HT1080 (cell line): ENCODE data around the gene ATRX. TPM values are rescaled to one million over a fixed set of nuclear protein-coding genes. Genes with fewer than 3 reads are reported as not detected.
"Not testable (repeated sequence)": the region's sequence is repeated elsewhere in the genome, so short reads cannot be mapped to it uniquely, and the experiment has no call there.

Experiments
- DNase-seq: peaks from one replicate; pipeline ENCODE4 v3.0.0-alpha.2; 2015; ENCODE audit warnings: low read depth
- polyA plus RNA-seq, 2 experiments: library from polyadenylated mRNA; depleted of rRNA; stranded (reverse); fragments of >200 nt; gene quantifications; 2 replicates each; pipeline ENCODE4 v1.2.3, GENCODE V29; 2015
- total RNA-seq: library from RNA; depleted of rRNA; stranded (reverse); fragments of >200 nt; shearing (Covaris generic); gene quantifications from 2 replicates; pipeline ENCODE4 v1.2.3, GENCODE V29; 2014; rRNA removed

ATRX gene, protein sequence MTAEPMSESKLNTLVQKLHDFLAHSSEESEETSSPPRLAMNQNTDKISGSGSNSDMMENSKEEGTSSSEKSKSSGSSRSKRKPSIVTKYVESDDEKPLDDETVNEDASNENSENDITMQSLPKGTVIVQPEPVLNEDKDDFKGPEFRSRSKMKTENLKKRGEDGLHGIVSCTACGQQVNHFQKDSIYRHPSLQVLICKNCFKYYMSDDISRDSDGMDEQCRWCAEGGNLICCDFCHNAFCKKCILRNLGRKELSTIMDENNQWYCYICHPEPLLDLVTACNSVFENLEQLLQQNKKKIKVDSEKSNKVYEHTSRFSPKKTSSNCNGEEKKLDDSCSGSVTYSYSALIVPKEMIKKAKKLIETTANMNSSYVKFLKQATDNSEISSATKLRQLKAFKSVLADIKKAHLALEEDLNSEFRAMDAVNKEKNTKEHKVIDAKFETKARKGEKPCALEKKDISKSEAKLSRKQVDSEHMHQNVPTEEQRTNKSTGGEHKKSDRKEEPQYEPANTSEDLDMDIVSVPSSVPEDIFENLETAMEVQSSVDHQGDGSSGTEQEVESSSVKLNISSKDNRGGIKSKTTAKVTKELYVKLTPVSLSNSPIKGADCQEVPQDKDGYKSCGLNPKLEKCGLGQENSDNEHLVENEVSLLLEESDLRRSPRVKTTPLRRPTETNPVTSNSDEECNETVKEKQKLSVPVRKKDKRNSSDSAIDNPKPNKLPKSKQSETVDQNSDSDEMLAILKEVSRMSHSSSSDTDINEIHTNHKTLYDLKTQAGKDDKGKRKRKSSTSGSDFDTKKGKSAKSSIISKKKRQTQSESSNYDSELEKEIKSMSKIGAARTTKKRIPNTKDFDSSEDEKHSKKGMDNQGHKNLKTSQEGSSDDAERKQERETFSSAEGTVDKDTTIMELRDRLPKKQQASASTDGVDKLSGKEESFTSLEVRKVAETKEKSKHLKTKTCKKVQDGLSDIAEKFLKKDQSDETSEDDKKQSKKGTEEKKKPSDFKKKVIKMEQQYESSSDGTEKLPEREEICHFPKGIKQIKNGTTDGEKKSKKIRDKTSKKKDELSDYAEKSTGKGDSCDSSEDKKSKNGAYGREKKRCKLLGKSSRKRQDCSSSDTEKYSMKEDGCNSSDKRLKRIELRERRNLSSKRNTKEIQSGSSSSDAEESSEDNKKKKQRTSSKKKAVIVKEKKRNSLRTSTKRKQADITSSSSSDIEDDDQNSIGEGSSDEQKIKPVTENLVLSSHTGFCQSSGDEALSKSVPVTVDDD (N-terminal part only)
- 27.5 and 41.2 TPM in 2 replicates for total RNA-seq
- 10.5 and 14.1 TPM in 2 replicates for polyA plus RNA-seq (2015; cell fraction: cytosol; rRNA removed)
- 54.2 and 64.6 TPM in 2 replicates for polyA plus RNA-seq (2015; cell fraction: nucleus; rRNA removed)

DNA sequence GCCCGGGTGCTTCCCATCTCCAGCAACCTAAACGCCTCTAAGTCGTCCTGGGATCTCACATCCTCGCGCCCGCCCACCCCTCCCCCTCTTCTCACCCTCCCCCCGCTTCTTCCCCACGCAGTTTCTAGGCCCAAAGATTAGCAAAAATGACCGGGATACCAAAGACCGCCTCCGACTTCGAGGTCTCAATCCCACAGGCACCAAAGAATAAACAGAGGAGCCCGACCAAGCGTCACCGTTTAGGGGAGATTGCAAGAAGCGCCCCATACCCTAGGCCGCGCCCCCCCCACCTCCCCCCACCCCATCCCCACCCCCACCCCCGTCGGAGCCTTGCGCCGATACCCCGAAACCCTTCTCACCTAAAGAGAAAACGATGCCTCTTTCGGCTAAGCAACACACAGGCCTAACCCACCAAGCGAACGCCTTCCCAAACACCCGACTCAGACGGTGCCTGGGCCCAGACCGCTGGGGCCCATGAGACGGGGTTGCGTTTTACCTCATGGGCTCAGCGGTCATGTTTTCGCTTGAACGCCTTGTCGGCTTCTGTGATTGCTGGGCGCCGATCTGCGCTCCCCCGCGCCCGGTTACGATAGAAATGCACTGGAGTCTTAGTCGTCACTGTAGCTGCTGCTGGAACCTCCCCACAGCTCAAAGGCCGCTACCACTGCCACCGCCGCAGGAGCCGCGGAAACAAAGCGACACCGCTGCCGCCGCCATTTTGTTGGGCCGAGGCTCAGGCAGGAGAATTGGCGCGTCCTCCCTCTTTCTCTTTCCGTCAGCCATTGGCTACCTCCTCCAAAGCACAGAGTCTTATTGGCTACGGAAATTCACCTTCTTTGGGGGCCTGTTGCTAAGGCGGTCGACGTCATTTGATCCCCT lies at the start of gene ATRX:
TSS of gene ATRX (minus strand) at position 731 of the 879 bp plus-strand sequence. CDS start at position 516, 215 bp downstream.
- DNase-seq: peak; percentile 78

DNA sequence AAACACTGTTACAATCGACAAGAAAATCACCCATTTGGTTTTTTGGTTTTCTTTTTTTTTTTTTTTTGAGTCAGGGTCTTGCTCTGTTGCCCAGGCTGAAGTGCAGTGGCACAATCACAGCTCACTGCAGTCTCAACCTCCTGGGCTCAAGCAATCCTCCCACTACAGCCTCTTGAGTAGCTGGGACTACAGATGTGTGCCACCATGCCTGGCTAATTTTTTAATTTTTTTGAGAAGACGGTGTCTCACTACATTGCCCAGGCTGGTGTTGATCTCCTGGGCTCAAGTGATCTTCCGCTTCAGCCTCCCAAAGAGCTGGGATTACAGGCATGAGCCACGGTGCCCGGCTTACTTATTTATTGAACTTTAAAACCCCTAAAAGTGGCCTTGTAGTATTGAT lies 45.5 kb upstream of the ATRX start:
- DNase-seq: not testable (repeated sequence)

DNA sequence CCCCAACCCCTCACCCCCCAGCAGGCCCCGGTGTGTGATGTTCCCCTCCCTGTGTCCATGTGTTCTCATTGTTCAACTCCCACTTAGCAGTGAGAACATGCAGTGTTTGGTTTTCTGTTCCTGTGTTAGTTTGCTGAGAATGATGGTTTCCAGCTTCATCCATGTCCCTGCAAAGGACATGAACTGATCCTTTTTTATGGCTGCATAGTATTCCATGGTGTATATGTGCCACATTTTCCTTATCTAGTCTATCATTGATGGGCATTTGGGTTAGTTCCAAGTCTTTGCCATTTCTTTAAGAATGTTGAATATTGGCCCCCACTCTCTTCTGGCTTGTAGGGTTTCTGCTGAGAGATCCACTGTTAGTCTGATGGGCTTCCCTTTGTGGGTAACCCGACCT lies 36.0 kb upstream of the ATRX start:
- not testable (repeated sequence) for DNase-seq

DNA sequence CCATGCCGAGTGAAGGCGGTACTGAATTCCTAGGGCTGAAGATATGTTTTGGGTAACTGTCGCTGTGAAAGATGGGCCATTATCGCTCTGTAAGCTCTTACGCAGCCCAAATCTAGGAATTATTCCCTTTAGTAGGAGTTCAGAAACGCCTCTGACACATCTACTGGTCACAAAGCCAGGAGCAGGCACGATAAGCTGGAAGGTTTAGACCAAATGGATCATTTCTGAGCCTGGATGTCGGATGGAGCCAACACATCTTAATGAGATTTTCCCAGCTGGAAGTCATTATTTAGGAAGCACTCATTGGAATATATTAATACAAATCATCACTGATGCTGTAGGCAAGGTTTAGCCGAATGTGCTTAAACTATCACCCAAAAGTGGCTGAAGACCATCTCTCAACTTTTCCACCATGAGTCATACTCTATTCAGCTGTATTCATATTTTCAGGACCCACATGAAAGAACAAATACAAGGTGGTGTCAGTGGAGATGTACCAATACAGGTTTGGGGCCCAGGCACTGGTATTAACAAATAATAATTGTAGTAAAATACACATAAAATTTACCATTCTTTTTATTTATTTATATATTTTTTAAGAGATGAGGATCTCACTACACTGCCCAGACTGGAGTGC lies 34.2 kb upstream of the ATRX start:
- DNase-seq: no peak

DNA sequence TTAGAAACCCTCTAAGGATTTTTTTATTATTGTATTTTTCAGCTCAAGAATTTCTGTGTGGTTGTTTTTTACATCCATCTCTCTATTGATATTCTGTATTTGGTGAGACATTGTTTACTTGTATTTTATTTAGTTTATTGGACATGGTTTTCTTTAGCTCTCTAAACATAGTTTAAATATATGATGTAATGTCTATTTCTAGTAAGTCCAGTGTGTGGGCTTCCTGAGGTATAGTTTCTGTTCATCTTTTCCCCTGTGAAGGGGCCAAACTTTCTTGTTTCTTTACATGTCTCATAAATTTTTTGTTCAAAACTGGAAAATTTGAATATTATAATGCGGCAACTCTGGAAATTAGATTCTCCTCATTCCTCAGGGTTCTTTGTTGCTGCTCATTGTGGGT lies 28.2 kb upstream of the ATRX start:
- DNase-seq: no peak

DNA sequence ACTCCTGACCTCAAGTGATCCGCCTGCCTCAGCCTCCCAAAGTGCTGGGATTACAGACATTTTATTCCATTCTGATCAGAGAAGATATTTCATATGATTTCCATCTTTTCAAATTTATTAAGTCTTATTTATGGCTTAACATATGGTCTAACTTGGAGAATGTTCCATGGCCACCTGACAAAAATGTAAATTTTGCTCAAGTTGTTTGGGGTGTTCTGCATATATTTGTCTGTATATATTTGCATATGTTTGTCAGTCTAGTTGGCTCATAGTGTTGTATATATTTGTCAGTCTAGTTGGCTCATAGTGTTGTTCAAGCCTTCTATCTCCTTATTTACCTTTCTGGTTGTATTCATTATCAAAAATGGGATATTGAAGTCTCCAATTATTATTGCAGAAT lies 16.2 kb upstream of the ATRX start:
- no peak for DNase-seq

DNA sequence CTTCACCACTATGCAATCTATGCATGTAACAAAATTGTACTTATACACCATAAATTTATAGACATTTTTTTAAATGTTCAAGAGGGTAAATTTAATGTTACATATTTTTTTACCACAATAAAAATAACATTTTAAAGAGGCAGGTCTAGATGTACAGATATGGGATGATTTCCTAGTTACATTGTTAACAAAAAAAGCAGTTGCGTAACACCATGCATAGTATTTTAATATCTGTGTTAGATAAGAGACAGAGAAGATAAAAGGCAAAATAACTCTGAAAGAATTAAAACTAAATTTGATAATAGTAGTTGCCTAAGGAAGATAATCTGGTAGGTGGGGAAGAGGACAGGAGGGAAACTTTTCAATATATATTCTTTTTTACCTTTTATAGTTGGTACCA lies 9.1 kb upstream of the ATRX start:
- DNase-seq: no peak

DNA sequence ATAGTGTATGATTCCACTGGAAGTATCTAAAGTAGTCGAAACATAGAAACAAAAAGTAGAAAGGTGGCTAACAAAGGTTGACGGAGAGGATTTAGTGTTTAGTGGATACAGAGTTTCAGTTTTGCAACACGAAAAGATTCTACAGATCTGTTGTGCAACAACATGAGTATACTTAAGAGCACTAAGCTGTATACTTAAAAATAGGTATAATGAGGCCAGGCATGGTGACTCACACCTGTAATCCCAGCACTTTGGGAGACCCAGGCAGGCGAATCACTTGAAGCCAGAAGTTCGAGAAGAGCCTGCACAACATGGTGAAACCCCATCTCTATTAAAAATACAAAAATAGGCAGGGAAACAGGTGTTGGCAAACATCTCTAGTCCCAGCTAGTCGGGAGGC lies 7.9 kb upstream of the ATRX start:
- DNase-seq: no peak

DNA sequence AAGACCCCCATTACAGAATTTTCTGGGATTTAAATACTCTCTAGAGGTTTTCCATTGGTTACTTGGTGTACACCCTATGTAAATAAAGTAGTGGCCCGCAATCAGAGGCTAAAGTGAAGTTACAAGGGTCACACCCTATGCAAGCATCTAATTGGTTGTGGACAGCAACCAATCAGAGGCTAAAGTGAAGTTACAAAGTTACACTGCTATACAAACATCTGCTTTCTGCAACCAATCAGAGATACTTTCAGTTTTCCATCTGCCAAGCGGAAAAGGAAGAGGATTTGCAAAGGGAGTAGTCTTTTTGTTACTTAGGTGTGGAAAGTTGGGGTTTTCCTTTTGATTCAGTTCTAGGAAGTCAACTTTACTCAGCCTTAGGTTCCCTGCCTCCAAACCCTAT lies 2.0 kb upstream of the ATRX start:
- DNase-seq: peak; percentile 16

DNA sequence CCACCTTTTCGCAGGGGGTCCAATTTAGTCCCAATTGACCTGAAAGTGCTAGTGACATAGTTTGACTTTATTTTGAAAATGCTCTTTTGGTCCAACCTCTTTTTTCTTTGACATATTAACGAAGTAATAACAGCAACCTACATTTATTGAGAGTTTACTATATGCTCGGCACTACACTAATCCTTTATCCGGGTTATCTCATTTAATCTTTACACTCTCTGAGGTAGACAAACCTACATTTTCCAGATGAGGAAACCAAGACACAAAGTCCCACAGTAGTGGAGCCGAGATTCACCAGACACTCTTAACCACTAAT lies 307 bp upstream of the ATRX start:
- no peak for DNase-seq

DNA sequence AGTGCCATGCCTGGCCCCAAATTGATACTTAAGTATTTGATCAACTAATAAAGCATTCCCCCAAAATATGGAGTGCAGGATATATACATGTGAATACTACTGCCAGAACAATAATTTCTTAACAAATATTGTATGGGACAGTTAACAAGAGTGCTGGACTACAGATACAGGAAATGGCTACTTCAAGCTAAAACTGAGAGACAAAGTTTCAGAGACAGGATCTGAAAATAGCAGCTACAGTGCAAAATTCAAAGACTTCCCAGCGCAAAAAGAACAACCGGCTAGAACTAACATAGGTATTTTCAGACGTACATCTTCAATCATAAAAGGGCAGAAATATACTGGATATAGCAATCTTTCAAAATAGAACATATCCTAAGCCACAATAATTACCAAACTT lies 6.3 kb downstream of the ATRX start:
- no peak for DNase-seq

DNA sequence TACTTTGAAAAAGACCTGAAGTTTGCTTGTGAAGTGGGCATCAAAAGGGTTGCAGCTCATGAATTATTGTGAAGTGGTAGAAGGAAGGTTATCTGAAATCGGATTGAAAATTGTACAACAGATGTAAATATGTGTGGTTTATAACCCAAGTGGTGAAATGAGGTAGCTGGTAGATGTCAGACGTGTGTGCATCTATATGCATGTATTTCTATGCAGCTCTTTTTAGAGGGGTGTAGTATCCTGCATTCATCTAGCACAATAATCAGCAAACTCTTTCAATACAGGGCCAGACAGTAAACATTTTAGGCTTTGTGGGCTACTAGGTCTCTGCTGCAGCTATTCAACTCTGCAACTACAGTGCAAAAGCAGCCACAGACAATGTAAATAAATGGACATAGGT lies 9.4 kb downstream of the ATRX start:
- DNase-seq: no peak

DNA sequence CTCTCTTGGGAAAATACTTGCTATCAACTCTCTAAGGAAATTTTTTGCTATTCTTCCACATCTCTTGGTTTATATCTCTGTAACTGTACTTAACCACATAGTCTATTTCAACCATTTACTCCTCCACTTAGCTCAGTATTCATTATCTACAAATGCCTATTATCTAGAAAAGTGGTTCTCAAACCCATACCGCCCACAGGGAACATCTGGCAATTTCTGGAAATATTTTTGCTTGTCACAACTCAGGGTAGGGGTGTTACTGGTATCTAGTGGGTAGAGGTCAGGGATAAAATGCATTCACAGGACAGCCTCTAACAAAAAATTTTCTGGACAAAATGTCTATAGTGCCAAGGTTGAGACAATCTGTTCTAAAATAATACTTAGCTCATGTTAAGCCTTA lies 14.4 kb downstream of the ATRX start:
- DNase-seq: no peak

DNA sequence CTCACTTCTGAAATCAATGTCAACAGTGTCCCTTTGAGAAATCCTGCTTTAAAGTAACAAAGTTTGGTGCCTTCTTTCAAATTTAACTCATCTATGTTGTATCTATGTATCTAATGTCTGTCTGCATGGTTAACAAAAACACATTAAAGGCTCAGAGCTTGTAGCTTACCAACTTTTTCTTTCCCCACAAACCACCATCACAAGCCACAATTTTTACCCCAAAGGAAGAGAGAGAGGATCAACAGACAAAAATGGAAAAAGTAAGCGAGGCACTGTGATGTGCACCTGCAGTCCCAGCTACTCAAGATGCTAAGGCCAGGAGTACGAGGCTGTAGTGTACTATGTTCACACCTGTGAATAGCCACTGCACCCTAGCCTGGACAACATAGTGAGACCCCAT lies 17.2 kb downstream of the ATRX start:
- DNase-seq: no peak

DNA sequence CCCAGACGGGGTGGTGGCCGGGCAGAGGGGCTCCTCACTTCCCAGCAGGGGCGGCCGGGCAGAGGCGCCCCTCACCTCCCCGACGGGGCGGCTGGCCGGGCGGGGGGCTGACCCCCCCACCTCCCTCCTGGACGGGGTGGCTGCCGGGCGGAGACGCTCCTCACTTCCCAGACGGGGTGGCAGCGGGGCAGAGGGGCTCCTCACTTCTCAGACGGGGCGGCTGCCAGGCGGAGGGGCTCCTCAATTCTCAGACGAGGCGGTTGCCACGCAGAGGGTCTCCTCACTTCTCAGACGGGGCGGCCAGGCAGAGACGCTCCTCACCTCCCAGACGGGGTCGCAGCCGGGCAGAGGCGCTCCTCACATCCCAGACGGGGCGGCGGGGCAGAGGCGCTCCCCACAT lies 19.8 kb downstream of the ATRX start:
- not testable (repeated sequence) for DNase-seq

DNA sequence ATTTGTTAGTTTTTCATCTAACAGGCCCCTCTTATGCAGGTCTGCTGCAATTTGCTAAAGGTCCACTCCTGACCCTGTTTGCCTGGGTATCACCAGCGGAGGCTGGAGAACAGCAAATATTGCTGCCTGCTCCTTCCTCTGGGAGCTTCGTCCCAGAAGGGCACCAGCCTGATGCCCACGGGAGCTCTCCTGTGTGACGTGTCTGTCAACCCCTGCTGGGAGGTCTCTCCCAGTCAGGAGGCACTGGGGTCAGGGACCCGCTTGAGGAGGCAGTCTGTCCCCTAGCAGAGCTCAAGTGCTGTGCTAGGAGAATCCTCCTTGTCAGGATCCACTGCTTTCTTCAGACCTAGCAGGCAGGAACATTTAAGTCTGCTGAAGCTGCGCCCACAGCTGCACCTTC lies 30.5 kb downstream of the ATRX start:
- no peak for DNase-seq

DNA sequence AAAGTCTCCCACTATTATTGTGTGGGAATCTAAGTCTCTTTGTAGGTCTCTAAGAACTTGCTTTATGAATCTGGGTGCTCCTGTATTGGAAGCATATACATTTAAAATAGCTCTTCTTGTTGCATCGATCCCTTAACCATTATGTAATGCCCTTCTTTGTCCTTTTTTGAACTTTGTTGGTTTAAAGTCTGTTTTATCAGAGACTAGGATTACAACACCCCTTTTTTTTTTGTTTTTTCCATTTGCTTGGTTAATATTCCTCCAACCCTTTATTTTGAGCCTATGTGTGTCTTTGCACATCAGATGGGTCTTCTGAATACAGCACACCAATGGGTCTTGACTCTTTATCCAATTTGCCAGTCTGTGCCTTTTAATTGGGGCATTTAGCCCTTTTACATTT lies 32.1 kb downstream of the ATRX start:
- DNase-seq: not testable (repeated sequence)

DNA sequence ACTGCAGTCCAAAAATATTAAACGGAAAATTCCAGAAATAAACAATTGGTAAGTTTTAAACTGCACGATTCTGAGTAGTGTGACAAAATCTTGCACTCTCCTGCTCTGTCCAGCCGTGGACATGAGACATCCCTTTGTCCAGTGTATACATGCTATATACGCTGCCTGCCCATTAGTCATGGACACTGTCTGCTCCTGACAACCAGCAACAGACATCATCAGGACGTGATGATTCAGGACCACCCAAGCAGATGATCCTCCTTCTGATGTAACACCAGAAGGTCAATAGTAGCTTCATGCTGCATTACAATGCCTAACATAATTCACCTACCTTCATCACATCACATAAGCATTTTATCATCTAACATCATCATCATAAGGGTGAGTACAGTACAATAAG lies 36.3 kb downstream of the ATRX start:
- DNase-seq: peak; percentile 42

DNA sequence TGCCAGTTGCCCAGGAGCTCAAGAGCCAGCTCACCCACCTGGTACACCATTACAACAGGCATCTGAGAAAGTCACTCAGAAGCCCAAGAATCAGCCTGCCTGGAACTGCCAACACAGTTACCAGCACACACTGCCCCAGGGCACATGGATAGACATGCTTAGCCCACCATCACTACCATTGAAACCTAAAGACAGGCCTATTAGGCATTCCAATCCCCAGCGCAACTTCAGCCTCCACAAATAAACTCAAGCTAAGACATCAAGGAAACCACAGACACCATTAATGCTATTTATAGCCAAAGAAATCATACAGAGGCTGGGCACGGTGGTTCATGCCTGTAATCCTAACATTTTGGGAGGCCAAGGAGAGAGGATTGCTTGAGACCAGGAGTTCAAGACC lies 42.3 kb downstream of the ATRX start:
- DNase-seq: no peak
